Fibroblast of villous mesenchyme (primary cell): ENCODE results near the gene CBARP. TPM values are rescaled to one million over a fixed set of nuclear protein-coding genes. Genes with fewer than 3 reads are reported as not detected.

Experiments used
- DNase-seq: peaks from one replicate; pipeline ENCODE4 v3.0.0-alpha.2; 2010; ENCODE audit warnings: low read depth
- H3K4me3 ChIP-seq: 2 replicates; pipeline ENCODE4 v1.5.1; 2011; ENCODE audit warnings: low read depth, mild to moderate bottlenecking, low read length
- total RNA-seq: library from RNA; depleted of rRNA; stranded (reverse); fragments of >200 nt; gene quantifications from 2 replicates; pipeline ENCODE4 v1.2.3, GENCODE V29; 2012
- TF ChIP-seq, protein P1 (sequence below): IDR thresholded peaks from 2 replicates; pipeline ENCODE4 v1.5.1; 2012; ENCODE audit warnings: low read depth, mild to moderate bottlenecking, low read length; ENCODE audit not compliant: insufficient read depth

The CBARP gene
- 5.8 and 6.0 TPM in 2 replicates for total RNA-seq

- peak within 1 kb of the TSS; percentile 76 for H3K4me3 ChIP-seq
- TF ChIP-seq, protein P1, sequence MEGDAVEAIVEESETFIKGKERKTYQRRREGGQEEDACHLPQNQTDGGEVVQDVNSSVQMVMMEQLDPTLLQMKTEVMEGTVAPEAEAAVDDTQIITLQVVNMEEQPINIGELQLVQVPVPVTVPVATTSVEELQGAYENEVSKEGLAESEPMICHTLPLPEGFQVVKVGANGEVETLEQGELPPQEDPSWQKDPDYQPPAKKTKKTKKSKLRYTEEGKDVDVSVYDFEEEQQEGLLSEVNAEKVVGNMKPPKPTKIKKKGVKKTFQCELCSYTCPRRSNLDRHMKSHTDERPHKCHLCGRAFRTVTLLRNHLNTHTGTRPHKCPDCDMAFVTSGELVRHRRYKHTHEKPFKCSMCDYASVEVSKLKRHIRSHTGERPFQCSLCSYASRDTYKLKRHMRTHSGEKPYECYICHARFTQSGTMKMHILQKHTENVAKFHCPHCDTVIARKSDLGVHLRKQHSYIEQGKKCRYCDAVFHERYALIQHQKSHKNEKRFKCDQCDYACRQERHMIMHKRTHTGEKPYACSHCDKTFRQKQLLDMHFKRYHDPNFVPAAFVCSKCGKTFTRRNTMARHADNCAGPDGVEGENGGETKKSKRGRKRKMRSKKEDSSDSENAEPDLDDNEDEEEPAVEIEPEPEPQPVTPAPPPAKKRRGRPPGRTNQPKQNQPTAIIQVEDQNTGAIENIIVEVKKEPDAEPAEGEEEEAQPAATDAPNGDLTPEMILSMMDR, result no peak
- DNase-seq, result peak; percentile 34
Measured at GRCh38 chr19:1237754-1238368, at the start of gene CBARP. TSS of gene CBARP (minus strand) at chr19:1238005. CDS start at chr19:1236100, 1,905 bp downstream.

GRCh38 chr19:1286487-1287353 lies 48.9 kb upstream of the CBARP start:
- TF ChIP-seq, protein P1, result no peak
- H3K4me3 ChIP-seq, result no peak overlapping the region
- DNase-seq, result no peak

DNA sequence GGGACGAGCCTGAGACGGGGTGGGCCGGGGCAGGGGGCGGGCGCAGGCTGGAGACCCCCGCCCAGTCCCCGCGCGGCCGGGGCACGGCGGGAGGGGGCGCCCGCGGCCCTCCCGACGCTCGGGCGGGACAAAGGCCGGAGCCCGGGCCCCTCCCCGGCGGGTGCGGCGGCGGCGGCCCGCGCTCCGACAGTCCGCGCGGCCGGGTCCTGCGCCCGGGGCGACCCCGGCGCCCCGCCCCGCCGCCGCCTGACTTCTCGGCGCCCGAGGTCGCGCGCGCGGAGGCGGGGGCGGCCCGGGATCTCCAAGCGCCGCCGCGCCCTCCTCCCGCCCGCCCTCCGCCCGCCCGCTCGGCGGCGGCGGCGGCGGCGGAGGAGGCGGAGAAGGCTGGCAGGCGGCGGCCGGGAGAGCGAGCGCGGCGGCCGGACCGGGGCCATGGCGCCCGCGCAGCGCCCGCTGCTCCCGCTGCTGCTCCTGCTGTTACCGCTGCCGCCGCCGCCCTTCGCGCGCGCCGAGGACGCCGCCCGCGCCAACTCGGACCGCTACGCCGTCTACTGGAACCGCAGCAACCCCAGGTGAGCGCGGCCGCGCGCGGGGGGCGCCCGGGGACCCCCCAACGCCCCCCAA lies 48.0 kb upstream of the CBARP start, which contains the start of gene EFNA2:
EFNA2 (plus strand) TSS at position 137 of the 624 bp plus-strand sequence; CDS start at position 433, 296 bp downstream.
- H3K4me3 ChIP-seq, result no peak within 1 kb of the TSS
- TF ChIP-seq, protein P1, result no peak
- no peak for DNase-seq

DNA sequence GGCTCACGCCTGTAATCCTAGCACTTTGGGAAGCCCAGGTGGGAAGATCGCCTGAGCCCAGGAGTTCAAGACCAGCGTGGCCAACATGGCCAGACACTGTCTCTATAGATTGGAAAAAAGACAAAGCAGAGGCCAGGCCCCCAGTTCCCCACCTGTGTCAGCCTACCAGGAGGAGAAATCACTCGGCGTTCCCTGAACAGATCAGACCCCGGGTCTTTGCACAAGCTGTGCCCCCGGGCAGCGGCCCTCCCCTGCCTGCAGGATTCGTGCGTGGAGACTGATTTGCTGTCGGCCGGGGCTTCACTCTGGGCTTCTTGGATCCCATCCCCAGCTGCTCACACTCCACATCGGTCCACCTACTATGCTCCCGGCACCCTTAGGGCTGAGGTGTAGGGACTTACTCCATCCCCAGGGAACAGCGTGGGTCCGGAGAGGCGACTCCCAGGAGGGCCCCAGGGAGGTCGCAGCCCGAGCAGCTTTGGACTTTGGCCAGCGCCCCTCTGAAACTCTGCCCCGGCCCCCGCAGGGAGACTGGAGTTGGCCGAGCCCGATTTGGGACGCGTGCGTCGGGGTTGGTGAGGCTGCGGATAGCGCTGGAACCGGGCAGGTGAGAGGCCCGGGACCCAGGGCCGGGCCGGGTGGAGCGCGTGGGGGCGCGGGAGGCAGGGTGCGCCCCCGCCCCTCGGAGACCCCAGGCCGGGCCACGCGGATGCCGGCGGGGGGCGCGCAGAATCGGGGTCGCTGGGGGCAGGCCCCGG lies 47.4 kb upstream of the CBARP start:
- DNase-seq, result no peak
- no peak overlapping the region for H3K4me3 ChIP-seq
- TF ChIP-seq, protein P1, result no peak

GRCh38 chr19:1284293-1284978 lies 46.6 kb upstream of the CBARP start:
- TF ChIP-seq, protein P1, result no peak
- no peak for DNase-seq
- no peak overlapping the region for H3K4me3 ChIP-seq

DNA sequence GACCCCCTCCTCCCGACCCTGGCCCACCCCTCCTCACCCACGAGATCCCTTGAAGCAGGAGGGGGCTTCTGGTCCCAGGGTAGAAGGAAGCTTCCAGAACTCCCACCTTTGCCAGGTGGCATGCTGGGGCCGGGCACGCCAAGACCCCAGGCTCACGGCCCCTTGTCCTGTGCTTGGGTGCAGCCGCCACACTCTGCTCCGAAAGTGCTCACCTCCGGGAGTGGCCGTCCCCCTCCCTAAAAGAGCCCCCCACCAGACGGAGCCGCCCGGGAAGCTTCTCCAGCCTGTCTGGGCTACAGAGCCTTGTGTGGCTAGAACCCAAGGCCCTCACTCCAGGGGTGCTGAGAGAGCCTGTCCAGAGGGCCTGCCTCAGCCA lies 46.1 kb upstream of the CBARP start:
- DNase-seq, result no peak
- TF ChIP-seq, protein P1, result no peak

More for the DNA sequence above, 46.1 kb upstream of the CBARP start:
- H3K4me3 ChIP-seq, result no peak overlapping the region
